PC-9 (cell line): ENCODE data around the gene IL10RA. TPM values are rescaled to one million over a fixed set of nuclear protein-coding genes. Genes with fewer than 3 reads are reported as not detected.

Experiments
- BruUV-seq: library from RNA; stranded (reverse); fragments of 400-500 nt; replicated peaks from 2 replicates; lab custom pipeline; 2021; lab: Mats Ljungman, UMichigan
- CTCF ChIA-PET: fragments of 300-600 bp; sonication (Branson Sonifier 250); formaldehyde crosslinking; loops from one replicate; lab custom pipeline; 2022; ENCODE audit warnings: antibody characterized with exemption; lab: Charles Lee
- POLR2A ChIA-PET: fragments of 300-600 bp; sonication (Branson Sonifier 250); formaldehyde crosslinking; loops from one replicate; lab custom pipeline; 2022; ENCODE audit warnings: antibody characterized with exemption; ENCODE audit not compliant: unreplicated experiment; lab: Charles Lee
- DNase-seq, 2 experiments: peaks; one replicate each; pipeline versions ENCODE4 v3.0.0 to v3.0.0-alpha.2; 2015 to 2022; ENCODE audit warnings: mixed read lengths in 1 of 2
- H2AFZ ChIP-seq: fragments of 200-600 bp; sonication (generic); 2 replicates; pipeline ENCODE4 v1.8.1; 2017; ENCODE audit warnings: antibody characterized with exemption
- H3F3A ChIP-seq: fragments of 200-600 bp; sonication (generic); 2 replicates; pipeline ENCODE4 v1.8.1; 2017; ENCODE audit warnings: antibody characterized with exemption, mild to moderate bottlenecking, low read depth; ENCODE audit not compliant: insufficient read depth
- H3K27ac ChIP-seq: fragments of 200-600 bp; sonication (generic); 2 replicates; pipeline ENCODE4 v1.6.1; 2016; ENCODE audit warnings: mixed run types
- H3K27me3 ChIP-seq: fragments of 200-600 bp; sonication (generic); 2 replicates; pipeline ENCODE4 v1.6.1; 2016; ENCODE audit warnings: low read depth, mixed run types; ENCODE audit not compliant: insufficient read depth
- H3K36me3 ChIP-seq: fragments of 200-600 bp; sonication (generic); 2 replicates; pipeline ENCODE4 v1.6.1; 2016; ENCODE audit warnings: low read depth, mixed run types
- H3K4me1 ChIP-seq: fragments of 200-600 bp; sonication (generic); replicated peaks from 2 replicates; pipeline ENCODE4 v1.6.1; 2016; ENCODE audit warnings: mixed run types; ENCODE audit not compliant: insufficient read depth
- H3K4me2 ChIP-seq: fragments of 200-600 bp; sonication (generic); 2 replicates; pipeline ENCODE4 v1.6.1; 2017; ENCODE audit warnings: mixed run types
- H3K4me3 ChIP-seq: fragments of 200-600 bp; sonication (generic); 2 replicates; pipeline ENCODE4 v1.6.1; 2016; ENCODE audit warnings: mixed run types
- H3K79me2 ChIP-seq: fragments of 200-600 bp; sonication (generic); 2 replicates; pipeline ENCODE4 v1.6.1; 2017; ENCODE audit warnings: low read depth, mixed run types
- H3K9me2 ChIP-seq: fragments of 200-600 bp; sonication (generic); 2 replicates; pipeline ENCODE4 v1.8.1; 2017; ENCODE audit warnings: mild to moderate bottlenecking; ENCODE audit not compliant: insufficient read depth
- H3K9me3 ChIP-seq: fragments of 200-600 bp; sonication (generic); 2 replicates; pipeline ENCODE4 v1.8.1; 2016; ENCODE audit warnings: low read depth; ENCODE audit not compliant: insufficient read depth
- H4K20me1 ChIP-seq: fragments of 200-600 bp; sonication (generic); 2 replicates; pipeline ENCODE4 v1.8.1; 2017; ENCODE audit not compliant: insufficient read depth
- CTCF ChIP-seq: fragments of 200-600 bp; sonication (generic); conservative IDR thresholded peaks from 2 replicates; pipeline ENCODE4 v1.6.1; 2017; ENCODE audit warnings: mixed run types, antibody characterized with exemption, mild to moderate bottlenecking, moderate library complexity
- EZH2 ChIP-seq: fragments of 200-600 bp; sonication (generic); IDR thresholded peaks from 2 replicates; pipeline ENCODE4 v1.8.0; 2017; ENCODE audit warnings: antibody characterized with exemption, low read depth
- intact Hi-C: fragments of 100-400 bp; cut with micrococcal nuclease; formaldehyde crosslinking; loops from one replicate; pipeline ENCODE4 v1.10.0; 2022; ENCODE audit not compliant: unreplicated experiment
- total RNA-seq: library from RNA; stranded (reverse); gene quantifications from 2 replicates; pipeline ENCODE4 v1.2.3, GENCODE V29; 2021

IL10RA gene
- total RNA-seq, 1 experiment from 2014 or later: not detected

GRCh38 chr11:117962826-117963225 lies 23.4 kb upstream of the IL10RA start:
- H3K79me2 ChIP-seq: no peaks in the 10 kb centered on the region
- H3K9me2 ChIP-seq: no peaks in the 10 kb centered on the region
- ChIA-PET CTCF (no interaction called here), POLR2A (no interaction called here)
- TF ChIP-seq CTCF (no peak), EZH2 (no peak)
- no peak overlapping the region for H3K4me2 ChIP-seq
- no TSS peak for BruUV-seq
- no peak overlapping the region for H3K4me3 ChIP-seq
- no peaks in the 10 kb centered on the region for H3K36me3 ChIP-seq
- H2AFZ ChIP-seq: no peak overlapping the region
- H3K27me3 ChIP-seq: peaks cover 14% of the 10 kb centered on the region; the same call in 1 of the 2 replicates
- DNase-seq: no peak
- H3K4me1 ChIP-seq: no peaks in the 10 kb centered on the region
- intact Hi-C loops: no loop called here
- H4K20me1 ChIP-seq: no peaks in the 10 kb centered on the region
- no peaks in the 10 kb centered on the region for H3K9me3 ChIP-seq
- H3F3A ChIP-seq: no peaks in the 10 kb centered on the region
- H3K27ac ChIP-seq: no peak overlapping the region

DNA sequence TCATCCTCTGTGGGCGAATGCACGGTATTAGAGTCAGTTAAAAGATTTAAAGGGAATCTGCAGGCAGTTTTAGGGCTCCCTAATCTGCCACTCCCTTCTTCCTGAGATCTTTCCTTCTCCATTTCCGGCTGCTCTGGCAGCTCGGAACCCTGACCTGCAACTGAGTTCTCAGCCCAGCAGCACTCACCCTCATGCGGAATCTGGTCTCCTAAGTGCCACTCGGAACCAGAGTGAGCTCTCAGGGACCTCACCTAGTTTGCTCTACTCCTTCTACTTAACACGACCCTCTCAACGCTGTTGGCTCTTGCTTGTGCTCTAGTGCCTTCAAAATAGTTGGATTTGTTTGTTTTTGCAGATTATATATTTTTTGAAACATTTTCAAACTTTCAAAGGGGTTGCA lies 19.3 kb upstream of the IL10RA start:
- Histone ChIP-seq H3K4me3 (no peak overlapping the region), H3K9me2 (no peaks in the 10 kb centered on the region), H3F3A (no peaks in the 10 kb centered on the region), H3K36me3 (no peaks in the 10 kb centered on the region), H3K79me2 (no peaks in the 10 kb centered on the region), H3K27ac (no peak overlapping the region), H3K4me2 (no peak overlapping the region), H2AFZ (no peak overlapping the region), H3K9me3 (no peaks in the 10 kb centered on the region), H4K20me1 (no peaks in the 10 kb centered on the region), H3K4me1 (no peaks in the 10 kb centered on the region), H3K27me3 (no peaks in the 10 kb centered on the region)
- intact Hi-C loops: no loop called here
- POLR2A ChIA-PET: no interaction called here
- DNase-seq: no peak
- TF ChIP-seq CTCF (no peak), EZH2 (no peak)
- CTCF ChIA-PET: no interaction called here
- no TSS peak for BruUV-seq

DNA sequence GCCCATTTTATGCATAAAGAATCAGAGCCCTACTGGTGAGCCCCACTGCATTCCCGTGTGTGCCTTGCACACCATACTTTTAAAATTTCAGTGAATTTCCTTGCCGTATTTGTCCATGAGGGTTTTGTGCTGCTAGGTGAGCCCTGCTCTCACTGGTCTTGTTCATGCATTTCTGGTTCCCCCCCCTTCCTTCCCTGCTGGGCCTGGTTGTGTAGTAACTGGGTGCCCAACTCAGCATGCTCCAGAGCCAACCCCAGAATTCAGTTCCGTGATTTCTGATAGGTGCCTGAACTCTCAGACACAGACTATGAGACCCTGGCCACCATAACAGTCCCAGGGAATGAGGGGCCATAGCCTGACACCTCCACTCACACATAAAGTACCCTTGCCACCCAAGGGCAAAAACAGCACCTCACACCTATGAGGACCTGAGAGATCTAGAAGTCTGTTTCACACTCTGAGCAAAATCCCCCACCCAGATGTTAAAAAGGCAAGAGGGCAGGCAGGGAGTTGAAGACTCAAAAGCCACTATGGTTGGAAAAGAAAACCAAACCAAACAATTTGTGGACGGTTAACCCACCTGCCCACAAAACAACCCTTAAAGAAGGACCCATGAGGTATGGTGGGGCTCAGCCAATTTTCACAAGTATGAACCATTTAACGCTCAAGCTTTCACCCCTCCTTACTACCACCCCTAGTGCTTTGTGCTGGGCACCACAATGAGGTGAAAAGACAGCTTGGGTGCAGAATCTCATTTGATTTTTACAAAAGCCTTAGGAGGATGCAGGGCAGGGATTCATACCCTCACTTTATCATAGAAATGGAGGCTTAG lies 16.8 kb upstream of the IL10RA start:
- CTCF ChIA-PET: no interaction called here
- POLR2A ChIA-PET: no interaction called here

More for the DNA sequence above, 16.8 kb upstream of the IL10RA start:
- no peaks in the 10 kb centered on the region for H3K27me3 ChIP-seq
- BruUV-seq: no TSS peak
- no peak overlapping the region for H3K27ac ChIP-seq
- H3K4me2 ChIP-seq: no peak overlapping the region
- H3K9me2 ChIP-seq: no peaks in the 10 kb centered on the region
- H3K36me3 ChIP-seq: no peaks in the 10 kb centered on the region
- H3K4me1 ChIP-seq: 0 out of 2 replicates have a peak, but pooled peaks cover 7% of the 10 kb centered on the region
- no peak for DNase-seq
- no peaks in the 10 kb centered on the region for H3F3A ChIP-seq
- H3K4me3 ChIP-seq: no peak overlapping the region
- H2AFZ ChIP-seq: no peak overlapping the region
- no peaks in the 10 kb centered on the region for H4K20me1 ChIP-seq
- no peaks in the 10 kb centered on the region for H3K9me3 ChIP-seq
- H3K79me2 ChIP-seq: no peaks in the 10 kb centered on the region
- intact Hi-C loops: no loop called here
- no peak for TF ChIP-seq CTCF
- no peak for TF ChIP-seq EZH2
